ENCODE results near the gene GABBR1.

GABBR1 gene

GRCh38 chr6:29652198-29652584, 19.2 kb upstream of the GABBR1 start:
- no peak for DNase-seq

GRCh38 chr6:29651413-29652197, 18.6 kb upstream of the GABBR1 start:
- no peak for DNase-seq

DNA sequence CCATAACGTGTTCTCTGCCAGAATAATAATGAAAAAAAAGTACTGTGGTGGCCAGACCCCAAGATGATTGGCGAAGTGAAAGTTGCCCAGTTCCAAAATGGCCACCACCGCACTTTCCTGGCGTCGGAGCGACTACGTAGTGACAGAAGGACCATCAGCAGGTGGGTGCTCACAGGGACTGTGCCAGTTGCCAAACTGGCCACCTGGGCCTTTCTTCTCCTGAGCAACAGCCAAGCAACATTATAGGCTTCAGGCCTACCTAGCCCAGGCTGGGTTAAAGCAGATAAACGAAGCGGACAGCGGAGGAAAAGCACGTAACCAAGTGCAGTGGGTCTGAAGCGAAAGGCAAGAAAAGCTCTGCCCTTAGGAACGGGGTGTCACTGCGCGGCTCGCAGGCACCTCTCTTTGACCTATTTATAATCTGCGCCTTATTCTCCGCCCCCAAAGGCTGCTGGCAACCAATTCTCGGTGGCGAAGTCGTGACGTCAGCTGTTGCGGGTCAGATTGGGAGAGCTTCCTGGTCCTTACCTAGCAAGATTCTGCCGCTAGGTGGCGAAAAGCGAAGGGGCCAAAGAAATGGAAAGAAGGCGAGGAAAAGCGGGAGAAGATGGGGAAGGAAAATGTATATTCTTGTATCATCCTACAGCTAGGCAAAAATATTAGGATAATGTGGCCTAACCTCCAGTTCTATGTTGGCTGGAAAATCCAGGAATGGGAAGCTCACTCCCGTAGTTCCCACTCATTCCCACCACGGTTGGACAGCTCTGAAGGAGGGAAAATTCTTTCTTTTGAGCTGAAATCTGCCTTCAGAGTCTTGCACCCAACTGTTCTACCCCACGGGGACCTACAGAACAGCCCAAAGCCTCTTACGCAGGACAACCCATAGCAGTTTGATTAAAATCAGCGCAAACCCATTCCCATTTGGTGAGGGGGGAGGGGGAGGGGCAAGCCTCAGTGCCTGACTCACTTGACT, 17.0 kb upstream of the GABBR1 start:
- DNase-seq = peak; percentile 96

DNA sequence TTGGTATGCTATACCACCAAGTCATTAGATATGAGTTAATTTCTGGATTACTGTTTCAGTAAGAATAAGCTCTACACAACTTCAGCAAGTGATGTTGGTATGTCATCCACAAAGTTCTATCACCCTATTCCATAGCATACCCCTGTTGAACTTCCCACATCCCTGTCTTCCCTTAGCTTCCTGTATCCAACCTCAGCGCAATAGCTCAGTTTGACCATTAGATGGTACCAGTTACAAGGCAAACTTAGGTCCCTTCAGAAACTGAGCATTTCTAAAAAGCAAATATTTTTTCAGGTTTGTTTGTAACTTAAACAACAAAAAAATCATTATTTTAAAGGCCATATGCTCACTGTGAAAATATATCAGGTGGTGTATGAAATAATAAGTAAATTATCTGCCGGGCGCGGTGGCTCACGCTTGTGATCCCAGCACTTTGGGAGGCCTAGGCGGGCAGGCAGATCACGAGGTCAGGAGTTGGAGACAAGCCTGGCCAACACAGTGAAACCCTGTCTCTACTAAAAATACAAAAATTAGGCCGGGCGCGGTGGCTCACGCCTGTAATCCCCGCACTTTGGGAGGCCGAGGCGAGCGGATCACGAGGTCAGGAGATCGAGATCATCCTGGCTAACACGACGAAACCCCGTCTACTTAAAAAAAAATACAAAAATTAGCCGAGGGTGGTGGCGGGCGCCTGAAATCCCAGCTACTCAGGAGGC, 15.1 kb upstream of the GABBR1 start:
- DNase-seq = no peak

- no peak for DNase-seq
These were observed 8.6 kb upstream of the GABBR1 start for GRCh38 chr6:29641430-29642148.

DNA sequence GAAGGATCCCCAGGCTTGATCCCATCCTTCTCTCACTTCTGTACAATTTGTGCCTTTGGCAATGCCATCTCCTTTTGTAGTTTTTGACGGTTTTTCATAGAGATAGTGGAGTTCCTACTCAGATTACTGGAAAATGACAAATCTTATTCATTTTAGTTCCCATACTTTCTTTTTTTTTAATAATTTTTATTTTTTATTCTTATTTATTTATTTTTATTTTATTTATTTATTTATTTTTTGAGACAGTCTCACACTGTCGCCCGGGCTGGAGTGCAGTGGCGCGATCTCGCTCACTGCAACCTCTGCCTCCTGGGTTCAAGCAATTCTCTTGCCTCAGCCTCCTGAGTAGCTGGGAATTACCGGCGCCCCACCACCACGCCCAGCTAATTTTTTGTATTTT, 4.3 kb upstream of the GABBR1 start:
- DNase-seq = no peak

DNA sequence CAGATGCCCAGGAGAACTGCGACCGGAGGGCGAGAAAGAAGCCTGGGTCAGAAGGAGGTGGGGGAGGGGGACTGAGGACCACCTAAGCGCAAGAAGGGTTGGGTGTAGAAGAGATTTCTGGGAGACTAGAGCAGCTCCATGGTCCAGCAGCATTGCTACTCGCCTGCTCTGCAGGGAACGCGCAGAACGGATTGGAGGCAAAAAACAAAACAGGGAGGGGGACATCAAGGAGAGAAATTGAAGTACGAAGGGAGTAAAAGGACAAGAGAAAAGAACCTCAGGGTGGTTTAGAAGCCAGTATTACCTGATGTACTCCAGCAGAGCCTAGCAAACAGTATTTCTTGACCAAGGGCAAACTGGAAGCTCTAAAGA, 537 bp upstream of the GABBR1 start:
- DNase-seq = no peak

GRCh38 chr6:29631860-29632731, 887 bp downstream of the GABBR1 start:
- peak; percentile 80 for DNase-seq

DNA sequence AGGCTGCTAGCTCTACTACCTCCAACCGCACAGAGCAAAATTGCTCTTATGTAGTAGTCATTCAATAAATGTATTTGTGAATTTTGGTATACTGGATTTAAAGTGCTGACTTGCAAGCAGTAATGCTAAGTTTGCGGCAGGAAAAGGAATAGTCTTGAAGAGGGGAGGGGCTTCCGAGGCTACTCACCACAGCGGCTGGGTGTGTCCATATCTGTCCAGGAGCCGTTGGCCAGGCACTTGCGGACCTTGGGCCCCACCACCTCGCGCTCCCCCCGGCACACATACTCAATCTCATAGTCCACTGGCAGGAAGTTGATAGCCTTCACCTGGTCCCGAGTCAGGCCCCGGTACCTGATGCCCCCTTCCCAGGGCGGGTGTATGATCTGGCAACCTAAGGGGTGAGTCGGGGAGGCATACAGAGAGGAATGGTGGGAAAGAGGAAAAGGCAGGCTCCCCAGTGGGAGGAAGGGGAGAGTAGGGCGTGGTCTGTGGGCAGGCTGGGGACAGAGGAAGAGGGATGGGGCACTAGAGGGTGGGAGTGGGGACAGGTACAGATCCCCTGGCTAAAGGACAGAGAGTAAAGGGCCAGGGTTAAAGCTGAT, 1.7 kb downstream of the GABBR1 start:
- no peak for DNase-seq

DNA sequence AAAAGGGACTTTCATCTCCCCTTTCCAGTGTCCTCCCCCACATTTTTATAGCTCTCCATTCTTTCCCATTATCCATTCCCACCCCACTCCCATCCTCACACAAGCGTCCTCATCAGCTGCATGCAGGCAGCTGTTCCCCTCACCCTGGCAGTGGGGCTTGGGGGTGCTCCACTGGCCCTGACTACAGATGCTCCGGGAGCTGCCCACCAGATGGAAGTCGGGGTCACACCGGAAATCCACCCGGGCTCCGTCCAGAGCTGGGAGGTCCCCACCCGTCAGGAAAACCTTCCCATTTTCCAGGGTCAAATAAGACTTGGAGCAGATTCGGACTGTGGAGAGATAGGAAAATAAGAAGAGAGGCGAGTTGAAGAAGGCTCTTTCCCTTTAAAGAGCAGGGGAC, 2.7 kb downstream of the GABBR1 start:
- no peak for DNase-seq

DNA sequence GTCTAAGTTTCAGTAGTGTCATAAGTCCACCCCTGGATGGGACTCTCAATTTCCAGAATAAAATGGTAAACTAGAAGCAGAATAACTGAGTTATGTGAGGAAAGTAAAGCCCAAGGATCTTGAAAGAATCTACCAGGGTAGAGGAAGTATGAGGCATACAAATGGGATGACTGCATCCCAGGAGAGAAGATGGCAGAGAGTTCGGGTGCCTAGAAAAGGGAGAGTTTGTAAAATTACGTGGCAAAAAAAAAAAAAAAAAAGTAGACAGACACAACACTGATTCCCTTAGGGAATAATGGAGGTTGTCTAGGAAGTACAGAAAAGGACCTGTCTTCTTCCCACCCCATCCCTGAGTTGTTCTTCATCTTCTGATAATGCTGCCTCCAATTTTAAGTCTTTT, 3.4 kb downstream of the GABBR1 start:
- no peak for DNase-seq

- DNase-seq = peak; percentile 87
These were observed 4.3 kb downstream of the GABBR1 start for GRCh38 chr6:29628419-29629281.

DNA sequence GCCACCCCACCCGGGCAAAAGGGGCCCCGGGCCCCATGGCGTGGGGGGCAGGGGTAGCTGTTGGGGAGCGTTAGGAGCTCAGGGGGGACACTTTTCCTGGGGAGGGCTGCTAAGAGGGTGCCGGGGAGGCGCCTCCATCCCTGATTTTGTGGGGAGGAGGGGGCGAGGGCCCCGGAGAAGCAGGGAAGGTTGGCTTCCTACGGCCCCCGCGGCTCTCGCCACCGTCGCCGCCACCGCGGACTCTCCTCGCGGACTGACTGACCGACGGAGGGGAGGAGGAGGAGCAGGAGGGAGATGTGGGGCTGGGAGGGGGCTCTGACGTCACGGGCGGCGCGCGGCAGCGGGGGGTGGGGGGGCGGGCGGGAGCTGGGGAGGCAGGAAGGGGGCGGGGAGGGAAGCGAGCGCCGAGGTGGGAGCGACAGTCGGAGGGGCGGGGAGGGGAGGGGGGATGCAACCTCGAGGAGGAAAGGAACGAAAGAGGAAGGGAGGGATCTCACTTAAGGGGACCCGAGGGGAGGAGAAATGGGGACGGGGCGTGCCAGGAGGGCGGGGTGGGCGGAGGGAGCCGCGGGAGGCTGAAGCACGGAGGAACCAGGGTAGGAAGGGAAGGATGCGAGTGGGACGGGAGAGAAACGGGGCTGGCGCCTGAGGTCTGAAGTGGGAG, 5.1 kb downstream of the GABBR1 start:
- peak; percentile 92 for DNase-seq

DNA sequence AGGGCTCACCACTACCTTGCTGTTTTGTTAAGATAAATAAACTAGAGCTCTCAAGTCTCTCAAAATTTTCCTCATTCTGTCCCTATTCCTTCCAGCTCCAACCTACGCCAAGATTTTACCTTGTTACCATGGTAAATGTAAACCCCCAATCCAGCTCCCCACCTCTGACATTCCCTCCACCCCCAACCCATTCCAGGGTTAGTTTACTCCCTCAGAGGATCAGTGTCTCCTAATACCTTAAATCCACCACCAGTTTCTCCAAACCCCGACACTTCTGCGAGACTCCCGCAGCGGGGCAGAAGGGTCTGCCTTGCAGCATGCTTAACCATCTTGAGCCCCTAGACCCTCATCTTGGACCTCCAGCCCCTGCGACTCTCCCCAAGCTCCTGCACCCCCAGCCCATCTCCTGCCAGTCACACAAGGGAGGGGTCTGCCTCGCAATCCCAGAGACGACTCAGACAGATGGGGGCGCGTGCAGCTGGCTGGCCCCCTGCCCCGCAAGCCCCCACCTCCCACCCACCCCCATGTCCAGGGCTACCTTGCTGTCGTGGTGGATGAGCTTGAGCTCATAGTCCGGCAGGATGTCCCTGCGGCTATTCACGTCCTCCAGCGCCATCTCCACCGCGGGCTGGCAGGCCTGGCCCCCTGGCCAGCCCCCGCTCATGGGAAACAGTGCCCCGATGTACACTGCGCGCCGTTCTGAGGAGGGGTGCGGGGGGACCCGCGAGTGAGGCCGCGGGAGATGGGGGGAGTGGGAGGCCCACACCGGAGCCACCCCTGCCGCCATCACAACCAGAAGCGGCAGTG, 5.8 kb downstream of the GABBR1 start:
- no peak for DNase-seq

GRCh38 chr6:29625337-29625930, 7.5 kb downstream of the GABBR1 start:
- DNase-seq = no peak

DNA sequence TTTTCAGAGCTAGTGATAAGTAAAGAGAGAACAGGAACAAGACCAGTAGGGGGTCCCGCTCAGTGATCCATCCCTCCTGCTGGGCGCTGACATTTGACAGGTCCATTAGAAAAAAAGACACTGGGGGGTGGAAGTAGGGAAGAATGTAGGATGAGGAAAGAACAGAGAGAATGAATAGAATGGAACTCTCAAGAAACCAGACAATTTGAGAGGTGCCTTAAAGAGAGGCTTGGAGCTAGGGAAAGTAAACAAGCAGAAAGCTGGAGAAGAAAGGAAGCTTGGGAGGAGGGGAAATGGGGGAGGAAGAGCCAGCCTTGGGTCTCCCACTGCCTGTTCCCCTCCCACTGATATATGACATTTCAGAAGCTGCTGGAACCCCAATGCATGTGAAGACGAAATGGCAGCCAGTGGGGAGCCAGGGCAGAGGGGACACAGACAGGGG, 8.4 kb downstream of the GABBR1 start:
- DNase-seq = no peak

DNA sequence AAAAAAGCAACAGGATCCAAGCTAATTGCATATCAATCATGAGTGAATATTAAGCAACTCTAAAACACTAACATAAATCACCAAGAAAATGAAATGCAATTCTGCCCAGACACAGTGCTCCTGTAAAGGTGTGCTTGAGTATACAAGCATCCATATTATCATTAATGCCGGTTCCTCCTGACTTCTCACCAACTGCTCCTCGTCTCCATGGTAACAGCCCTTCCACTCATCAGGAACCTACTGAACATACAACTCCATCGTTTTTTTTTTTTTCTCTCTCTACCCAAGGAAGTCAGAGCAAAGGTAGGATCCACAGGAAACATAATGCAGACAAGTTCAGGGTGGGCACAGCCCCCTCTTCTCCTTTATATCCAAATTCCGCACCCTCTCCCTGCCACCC, 12.4 kb downstream of the GABBR1 start:
- no peak for DNase-seq

- no peak for DNase-seq
These were observed 13.3 kb downstream of the GABBR1 start for GRCh38 chr6:29619578-29620160.

All from right hindlimb (tissue), 1 donor.